ENCODE results near the gene AKAP5. TPM values are rescaled to one million over a fixed set of nuclear protein-coding genes. Genes with fewer than 3 reads are reported as not detected.

AKAP5 gene
- total and polyA plus RNA-seq, 9 of the 15 experiments (the other 6 are each of a cell fraction or from before 2014, with no cell fraction given) = 0.06 to 0.94 (median 0.34) TPM

DNA sequence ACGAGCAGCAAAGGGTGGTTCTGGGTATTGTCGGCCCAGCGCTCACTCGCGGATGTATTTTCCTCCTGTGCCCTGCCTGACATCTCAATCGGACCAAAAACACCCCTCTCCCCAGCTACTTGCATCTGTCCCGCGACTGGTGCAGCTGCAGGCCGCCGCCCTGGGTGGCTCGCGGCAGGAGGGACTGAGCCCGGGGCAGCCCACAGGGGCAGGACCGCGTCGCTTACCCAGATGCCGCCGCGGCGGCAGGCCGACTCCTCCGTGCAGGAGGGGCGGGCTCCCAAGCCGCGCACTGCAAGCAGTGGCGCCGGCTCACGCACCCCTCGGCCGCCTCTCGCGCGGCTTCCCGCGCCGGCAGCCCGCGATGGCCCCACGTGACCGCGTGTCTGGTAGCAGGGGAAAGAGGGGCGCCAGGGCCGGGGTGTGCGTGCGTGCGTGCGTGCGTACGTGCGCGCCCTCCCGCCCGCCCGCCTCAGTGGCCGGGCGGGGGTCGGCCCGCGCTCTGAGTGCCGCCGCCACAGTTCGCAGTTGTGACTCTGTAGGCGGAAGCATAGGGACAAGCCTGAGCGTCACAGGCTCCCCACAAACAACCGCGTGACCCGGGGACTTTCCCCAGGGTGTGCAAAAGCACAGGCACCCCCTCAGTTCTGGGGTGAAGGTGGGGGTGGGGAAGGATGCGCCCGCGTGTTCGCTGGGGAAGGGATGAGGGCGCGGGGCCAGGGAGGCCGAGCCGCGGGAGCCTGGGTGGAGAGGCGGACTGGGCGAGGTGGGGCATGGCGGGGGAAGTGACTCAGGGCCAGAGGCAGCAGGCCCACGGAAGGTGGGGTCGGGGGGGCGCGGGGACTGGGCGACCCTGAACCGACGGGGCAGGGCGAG, 38.4 kb downstream of the AKAP5 start, which contains the start of gene ZBTB25 (continued):
- TF ChIP-seq ILK (tag; IDR thresholded peaks at IDR 0.05; ENCODE audit: borderline replicate concordance, low read depth) = no peak

DNA sequence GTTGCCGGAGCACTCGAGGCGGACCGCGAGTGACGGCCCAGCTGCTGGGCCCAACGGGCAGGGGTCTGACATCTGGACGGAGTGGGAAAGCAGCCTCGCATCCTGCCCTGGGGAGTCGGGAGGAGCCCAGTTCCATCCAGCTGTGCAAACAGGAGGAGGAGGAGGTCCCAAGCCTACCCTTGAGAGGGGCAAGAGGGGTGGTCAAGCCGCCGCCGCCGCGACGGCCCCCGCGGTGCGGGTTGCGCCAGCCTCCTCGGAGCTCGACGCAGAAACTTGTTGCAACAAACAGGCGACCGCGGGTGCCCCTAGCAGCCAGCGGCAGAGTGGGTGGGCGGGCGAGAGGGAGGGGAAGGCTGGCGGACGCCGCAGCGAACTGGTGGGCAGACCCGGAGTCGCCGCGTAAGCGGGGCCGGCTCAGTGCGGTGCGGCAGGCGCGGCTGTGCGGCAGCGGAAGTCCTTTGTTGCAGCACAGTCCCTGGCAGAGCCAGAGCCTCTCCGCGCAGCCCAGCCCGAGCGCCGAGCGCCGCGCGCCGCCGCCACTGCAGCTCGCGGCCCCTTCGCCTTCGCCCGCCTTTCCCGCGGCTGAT, 39.1 kb downstream of the AKAP5 start, which contains the start of gene ZBTB1:
Gene ZBTB1 (plus strand): TSS at position 461 of the 587 bp plus-strand sequence. CDS start 16,735 bp downstream, outside the sequence.
- no TSS peak for BruUV-seq (replicated peaks)
- 3% methylated on average over 20 of the region's 63 CpGs for WGBS (ENCODE audit: insufficient coverage, low coverage, missing lambda C conversion rate)
- Histone ChIP-seq H3K27me3 (ENCODE audit: control insufficient read depth in 2 of 2, insufficient read depth in 2 of 2, low read length in 2 of 2) (no peaks in the 10 kb centered on the region), H3K27ac (ENCODE audit: extremely low read depth, low read depth, low read length) (peak within 1 kb of the TSS; percentile 91), H3K36me3 (ENCODE audit: control insufficient read depth, insufficient read depth, low read length) (no peaks in the 10 kb centered on the region; the same call in 2 of the 3 replicates), H3K4me3 (peak within 1 kb of the TSS; percentile 64), H3K4me2 (ENCODE audit: insufficient read depth, low read length) (peak within 1 kb of the TSS; percentile 78), H3K9me1 (ENCODE audit: control insufficient read depth, insufficient read depth, low read length) (no peaks in the 10 kb centered on the region), H2AFZ (ENCODE audit: low read depth, low read length) (peak within 1 kb of the TSS; percentile 90), H3K9me3 (replicated peaks; ENCODE audit: control insufficient read depth, insufficient read depth, low read depth, low read length) (no peaks in the 10 kb centered on the region), H3K9ac (ENCODE audit: insufficient read depth in 1 of 2, low read depth in 2 of 2, low read length in 2 of 2) (peak within 1 kb of the TSS; percentile 85 to 89), H3K79me2 (ENCODE audit: control insufficient read depth, insufficient read depth, low read length) (peaks cover 56% of the 10 kb centered on the region), H4K20me1 (replicated peaks; ENCODE audit: control insufficient read depth, insufficient read depth, low read length) (no peaks in the 10 kb centered on the region), H3K4me1 (replicated peaks in 1 of 2; ENCODE audit: control insufficient read depth in 2 of 2, insufficient read depth in 2 of 2, low read length in 2 of 2) (peaks cover 25 to 41% of the 10 kb centered on the region in 2 experiments)
- peak; percentile 70 for ATAC-seq
- in situ Hi-C loops (cut with MboI) = no loop called here
- intact Hi-C loops (cut with micrococcal nuclease) = no loop called here
- no peak for FAIRE-seq
- CTCF ChIA-PET (ENCODE audit: low intra/inter-chr PET ratio) = no interaction called here
- DNase-seq (ENCODE audit: extremely low read depth in 1 of 4, low spot score in 3 of 4) = peak; percentile 48 to 71 (median 52)
- POLR2A ChIA-PET = interaction anchor here (0.7 to 1.9 kb wide), 2 partner anchors 11 to 130 kb away, joined by 3 to 4 read pairs; no protein-coding TSS in a partner anchor
- TF ChIP-seq EGR1 (conservative IDR thresholded peaks at IDR 0.05) (peak; percentile 68), EP400 (IDR thresholded peaks at IDR 0.05) (0 out of 2 replicates have a peak, but pooled peaks have one; percentile 33), TRIM28 (IDR thresholded peaks at IDR 0.05) (no peak), NELFE (IDR thresholded peaks at IDR 0.05; ENCODE audit: insufficient read depth, insufficient read length) (no peak), MAZ (CRISPR knock-in tag; conservative IDR thresholded peaks at IDR 0.05 in 1 of 2, IDR thresholded peaks at IDR 0.05 in 1 of 2) (peak in 1 of 2 experiments; percentile 18; a peak in 1 of 4 replicates), ATF7 (IDR thresholded peaks at IDR 0.05) (peak; percentile 50), TAF9B (IDR thresholded peaks at IDR 0.05; ENCODE audit: partially characterized antibody) (peak; percentile 8), SIN3A (IDR thresholded peaks at IDR 0.05; ENCODE audit: borderline replicate concordance in 2 of 2, control insufficient read depth in 1 of 2, low read depth in 2 of 2, low read length in 2 of 2) (0 out of 4 replicates have a peak, but pooled peaks of 1 of the 2 experiments have one; percentile 37), POLR2H (tag; IDR thresholded peaks at IDR 0.05; ENCODE audit: low read depth) (peak; percentile 58), PRPF4 (IDR thresholded peaks at IDR 0.05; ENCODE audit: insufficient read depth, low read depth, low read length, poor library complexity, severe bottlenecking) (peak; percentile 28)
- TF ChIP-seq, protein P1, sequence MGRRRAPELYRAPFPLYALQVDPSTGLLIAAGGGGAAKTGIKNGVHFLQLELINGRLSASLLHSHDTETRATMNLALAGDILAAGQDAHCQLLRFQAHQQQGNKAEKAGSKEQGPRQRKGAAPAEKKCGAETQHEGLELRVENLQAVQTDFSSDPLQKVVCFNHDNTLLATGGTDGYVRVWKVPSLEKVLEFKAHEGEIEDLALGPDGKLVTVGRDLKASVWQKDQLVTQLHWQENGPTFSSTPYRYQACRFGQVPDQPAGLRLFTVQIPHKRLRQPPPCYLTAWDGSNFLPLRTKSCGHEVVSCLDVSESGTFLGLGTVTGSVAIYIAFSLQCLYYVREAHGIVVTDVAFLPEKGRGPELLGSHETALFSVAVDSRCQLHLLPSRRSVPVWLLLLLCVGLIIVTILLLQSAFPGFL (CRISPR knock-in tag; IDR thresholded peaks at IDR 0.05) = no peak
- TF ChIP-seq, protein P2, sequence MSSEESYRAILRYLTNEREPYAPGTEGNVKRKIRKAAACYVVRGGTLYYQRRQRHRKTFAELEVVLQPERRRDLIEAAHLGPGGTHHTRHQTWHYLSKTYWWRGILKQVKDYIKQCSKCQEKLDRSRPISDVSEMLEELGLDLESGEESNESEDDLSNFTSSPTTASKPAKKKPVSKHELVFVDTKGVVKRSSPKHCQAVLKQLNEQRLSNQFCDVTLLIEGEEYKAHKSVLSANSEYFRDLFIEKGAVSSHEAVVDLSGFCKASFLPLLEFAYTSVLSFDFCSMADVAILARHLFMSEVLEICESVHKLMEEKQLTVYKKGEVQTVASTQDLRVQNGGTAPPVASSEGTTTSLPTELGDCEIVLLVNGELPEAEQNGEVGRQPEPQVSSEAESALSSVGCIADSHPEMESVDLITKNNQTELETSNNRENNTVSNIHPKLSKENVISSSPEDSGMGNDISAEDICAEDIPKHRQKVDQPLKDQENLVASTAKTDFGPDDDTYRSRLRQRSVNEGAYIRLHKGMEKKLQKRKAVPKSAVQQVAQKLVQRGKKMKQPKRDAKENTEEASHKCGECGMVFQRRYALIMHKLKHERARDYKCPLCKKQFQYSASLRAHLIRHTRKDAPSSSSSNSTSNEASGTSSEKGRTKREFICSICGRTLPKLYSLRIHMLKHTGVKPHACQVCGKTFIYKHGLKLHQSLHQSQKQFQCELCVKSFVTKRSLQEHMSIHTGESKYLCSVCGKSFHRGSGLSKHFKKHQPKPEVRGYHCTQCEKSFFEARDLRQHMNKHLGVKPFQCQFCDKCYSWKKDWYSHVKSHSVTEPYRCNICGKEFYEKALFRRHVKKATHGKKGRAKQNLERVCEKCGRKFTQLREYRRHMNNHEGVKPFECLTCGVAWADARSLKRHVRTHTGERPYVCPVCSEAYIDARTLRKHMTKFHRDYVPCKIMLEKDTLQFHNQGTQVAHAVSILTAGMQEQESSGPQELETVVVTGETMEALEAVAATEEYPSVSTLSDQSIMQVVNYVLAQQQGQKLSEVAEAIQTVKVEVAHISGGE (CRISPR knock-in tag; IDR thresholded peaks at IDR 0.05) = peak; percentile 80 to 91 (median 81); a peak in 5 of 6 replicates

All from K562 (cell line).